ENCODE measurements around the gene EHF.

Gene EHF

DNA sequence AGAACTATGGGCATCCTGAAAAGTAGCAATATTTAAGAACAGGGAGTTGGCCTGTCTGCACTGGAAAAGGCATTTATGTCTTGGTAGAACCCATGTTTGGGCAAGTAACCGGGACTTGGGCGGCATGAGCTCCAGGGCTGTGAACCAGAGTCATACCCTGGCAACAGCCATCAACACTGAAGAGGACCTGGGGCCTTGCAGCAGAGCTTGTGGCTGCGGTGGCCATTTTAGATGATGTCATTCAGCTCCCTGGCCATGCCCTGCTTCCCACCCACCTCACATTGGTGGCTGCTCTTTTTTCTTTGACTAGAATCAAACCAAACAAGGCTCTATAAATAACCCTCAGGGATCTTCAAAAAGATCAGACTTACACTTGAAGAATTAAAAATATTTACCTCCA is 26.6 kb downstream of the EHF start (continued):
- TF ChIP-seq, protein P1, sequence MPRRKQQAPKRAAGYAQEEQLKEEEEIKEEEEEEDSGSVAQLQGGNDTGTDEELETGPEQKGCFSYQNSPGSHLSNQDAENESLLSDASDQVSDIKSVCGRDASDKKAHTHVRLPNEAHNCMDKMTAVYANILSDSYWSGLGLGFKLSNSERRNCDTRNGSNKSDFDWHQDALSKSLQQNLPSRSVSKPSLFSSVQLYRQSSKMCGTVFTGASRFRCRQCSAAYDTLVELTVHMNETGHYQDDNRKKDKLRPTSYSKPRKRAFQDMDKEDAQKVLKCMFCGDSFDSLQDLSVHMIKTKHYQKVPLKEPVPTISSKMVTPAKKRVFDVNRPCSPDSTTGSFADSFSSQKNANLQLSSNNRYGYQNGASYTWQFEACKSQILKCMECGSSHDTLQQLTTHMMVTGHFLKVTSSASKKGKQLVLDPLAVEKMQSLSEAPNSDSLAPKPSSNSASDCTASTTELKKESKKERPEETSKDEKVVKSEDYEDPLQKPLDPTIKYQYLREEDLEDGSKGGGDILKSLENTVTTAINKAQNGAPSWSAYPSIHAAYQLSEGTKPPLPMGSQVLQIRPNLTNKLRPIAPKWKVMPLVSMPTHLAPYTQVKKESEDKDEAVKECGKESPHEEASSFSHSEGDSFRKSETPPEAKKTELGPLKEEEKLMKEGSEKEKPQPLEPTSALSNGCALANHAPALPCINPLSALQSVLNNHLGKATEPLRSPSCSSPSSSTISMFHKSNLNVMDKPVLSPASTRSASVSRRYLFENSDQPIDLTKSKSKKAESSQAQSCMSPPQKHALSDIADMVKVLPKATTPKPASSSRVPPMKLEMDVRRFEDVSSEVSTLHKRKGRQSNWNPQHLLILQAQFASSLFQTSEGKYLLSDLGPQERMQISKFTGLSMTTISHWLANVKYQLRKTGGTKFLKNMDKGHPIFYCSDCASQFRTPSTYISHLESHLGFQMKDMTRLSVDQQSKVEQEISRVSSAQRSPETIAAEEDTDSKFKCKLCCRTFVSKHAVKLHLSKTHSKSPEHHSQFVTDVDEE (CRISPR knock-in tag; IDR thresholded peaks at IDR 0.05): no peak
- TF ChIP-seq TCF4 (CRISPR knock-in tag; IDR thresholded peaks at IDR 0.05; ENCODE audit: borderline replicate concordance) (no peak), ESRRG (CRISPR knock-in tag; IDR thresholded peaks at IDR 0.05) (no peak)
- TF ChIP-seq, protein P2, sequence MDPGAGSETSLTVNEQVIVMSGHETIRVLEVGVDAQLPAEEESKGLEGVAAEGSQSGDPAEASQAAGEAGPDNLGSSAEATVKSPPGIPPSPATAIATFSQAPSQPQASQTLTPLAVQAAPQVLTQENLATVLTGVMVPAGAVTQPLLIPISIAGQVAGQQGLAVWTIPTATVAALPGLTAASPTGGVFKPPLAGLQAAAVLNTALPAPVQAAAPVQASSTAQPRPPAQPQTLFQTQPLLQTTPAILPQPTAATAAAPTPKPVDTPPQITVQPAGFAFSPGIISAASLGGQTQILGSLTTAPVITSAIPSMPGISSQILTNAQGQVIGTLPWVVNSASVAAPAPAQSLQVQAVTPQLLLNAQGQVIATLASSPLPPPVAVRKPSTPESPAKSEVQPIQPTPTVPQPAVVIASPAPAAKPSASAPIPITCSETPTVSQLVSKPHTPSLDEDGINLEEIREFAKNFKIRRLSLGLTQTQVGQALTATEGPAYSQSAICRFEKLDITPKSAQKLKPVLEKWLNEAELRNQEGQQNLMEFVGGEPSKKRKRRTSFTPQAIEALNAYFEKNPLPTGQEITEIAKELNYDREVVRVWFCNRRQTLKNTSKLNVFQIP (CRISPR knock-in tag; IDR thresholded peaks at IDR 0.05; ENCODE audit: borderline replicate concordance, low read depth): no peak

DNA sequence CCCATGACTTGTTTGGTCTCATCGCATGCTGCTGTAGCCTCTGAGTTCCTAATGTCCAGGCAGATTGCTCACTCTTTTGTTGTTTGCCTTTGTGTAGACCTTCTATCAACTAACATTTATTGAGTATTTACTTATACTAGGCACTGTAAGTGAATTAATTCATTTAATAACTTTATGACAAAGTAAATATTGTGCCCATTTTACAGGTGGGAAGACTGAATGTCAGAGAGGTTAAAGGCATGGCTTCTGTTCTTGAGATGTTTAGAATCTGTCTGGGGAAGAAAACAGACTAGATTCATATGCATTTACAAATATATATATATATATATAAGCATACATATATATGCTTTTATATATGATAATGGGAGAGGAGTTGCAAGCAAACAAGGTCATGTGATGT is 27.1 kb downstream of the EHF start:
- TF ChIP-seq CSDC2 (CRISPR knock-in tag; IDR thresholded peaks at IDR 0.05): no peak
- no peak for TF ChIP-seq BACH2 (CRISPR knock-in tag; IDR thresholded peaks at IDR 0.05; ENCODE audit: borderline replicate concordance)
- TF ChIP-seq, protein P3, sequence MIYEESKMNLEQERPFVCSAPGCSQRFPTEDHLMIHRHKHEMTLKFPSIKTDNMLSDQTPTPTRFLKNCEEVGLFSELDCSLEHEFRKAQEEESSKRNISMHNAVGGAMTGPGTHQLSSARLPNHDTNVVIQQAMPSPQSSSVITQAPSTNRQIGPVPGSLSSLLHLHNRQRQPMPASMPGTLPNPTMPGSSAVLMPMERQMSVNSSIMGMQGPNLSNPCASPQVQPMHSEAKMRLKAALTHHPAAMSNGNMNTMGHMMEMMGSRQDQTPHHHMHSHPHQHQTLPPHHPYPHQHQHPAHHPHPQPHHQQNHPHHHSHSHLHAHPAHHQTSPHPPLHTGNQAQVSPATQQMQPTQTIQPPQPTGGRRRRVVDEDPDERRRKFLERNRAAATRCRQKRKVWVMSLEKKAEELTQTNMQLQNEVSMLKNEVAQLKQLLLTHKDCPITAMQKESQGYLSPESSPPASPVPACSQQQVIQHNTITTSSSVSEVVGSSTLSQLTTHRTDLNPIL (CRISPR knock-in tag; IDR thresholded peaks at IDR 0.05; ENCODE audit: low read depth): no peak
- no peak for TF ChIP-seq ESRRG (CRISPR knock-in tag; IDR thresholded peaks at IDR 0.05)
- TF ChIP-seq PPARA (CRISPR knock-in tag; IDR thresholded peaks at IDR 0.05; ENCODE audit: borderline replicate concordance): no peak
- TF ChIP-seq, protein P4, sequence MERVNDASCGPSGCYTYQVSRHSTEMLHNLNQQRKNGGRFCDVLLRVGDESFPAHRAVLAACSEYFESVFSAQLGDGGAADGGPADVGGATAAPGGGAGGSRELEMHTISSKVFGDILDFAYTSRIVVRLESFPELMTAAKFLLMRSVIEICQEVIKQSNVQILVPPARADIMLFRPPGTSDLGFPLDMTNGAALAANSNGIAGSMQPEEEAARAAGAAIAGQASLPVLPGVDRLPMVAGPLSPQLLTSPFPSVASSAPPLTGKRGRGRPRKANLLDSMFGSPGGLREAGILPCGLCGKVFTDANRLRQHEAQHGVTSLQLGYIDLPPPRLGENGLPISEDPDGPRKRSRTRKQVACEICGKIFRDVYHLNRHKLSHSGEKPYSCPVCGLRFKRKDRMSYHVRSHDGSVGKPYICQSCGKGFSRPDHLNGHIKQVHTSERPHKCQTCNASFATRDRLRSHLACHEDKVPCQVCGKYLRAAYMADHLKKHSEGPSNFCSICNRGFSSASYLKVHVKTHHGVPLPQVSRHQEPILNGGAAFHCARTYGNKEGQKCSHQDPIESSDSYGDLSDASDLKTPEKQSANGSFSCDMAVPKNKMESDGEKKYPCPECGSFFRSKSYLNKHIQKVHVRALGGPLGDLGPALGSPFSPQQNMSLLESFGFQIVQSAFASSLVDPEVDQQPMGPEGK (CRISPR knock-in tag; IDR thresholded peaks at IDR 0.05; ENCODE audit: borderline replicate concordance): no peak
- TF ChIP-seq, protein P1 (CRISPR knock-in tag; IDR thresholded peaks at IDR 0.05): no peak
- TF ChIP-seq ZC3H10 (CRISPR knock-in tag; IDR thresholded peaks at IDR 0.05): no peak
- no peak for ATAC-seq

DNA sequence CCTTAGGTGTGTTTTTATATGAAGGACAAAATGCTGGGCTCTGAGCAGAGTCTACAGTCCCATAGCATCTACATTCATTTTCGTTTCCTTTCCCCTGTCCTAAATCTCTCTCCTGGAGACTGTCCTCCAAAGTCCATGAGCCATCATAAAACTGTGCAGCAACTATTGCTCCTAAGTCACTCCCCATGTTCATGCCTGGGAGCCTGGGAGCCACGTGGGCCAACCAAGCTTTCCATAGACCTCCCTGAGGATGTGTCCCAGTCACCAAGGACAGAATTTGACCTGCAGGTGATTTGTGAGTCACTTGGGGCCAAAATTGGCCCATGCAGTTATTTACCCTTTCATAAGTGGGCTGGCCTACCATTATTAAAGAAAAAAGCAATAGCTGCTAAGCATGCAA is 28.7 kb downstream of the EHF start:
- TF ChIP-seq OSR1 (CRISPR knock-in tag; IDR thresholded peaks at IDR 0.05) (no peak), ESRRG (CRISPR knock-in tag; IDR thresholded peaks at IDR 0.05) (no peak), ZFP3 (CRISPR knock-in tag; IDR thresholded peaks at IDR 0.05) (no peak), ZNF8 (CRISPR knock-in tag; IDR thresholded peaks at IDR 0.05) (no peak), ISL1 (CRISPR knock-in tag; IDR thresholded peaks at IDR 0.05) (no peak), GLIS3 (CRISPR knock-in tag; IDR thresholded peaks at IDR 0.05) (no peak), TCF4 (CRISPR knock-in tag; IDR thresholded peaks at IDR 0.05; ENCODE audit: borderline replicate concordance) (no peak), PPARA (CRISPR knock-in tag; IDR thresholded peaks at IDR 0.05; ENCODE audit: borderline replicate concordance) (no peak), CSDC2 (CRISPR knock-in tag; IDR thresholded peaks at IDR 0.05) (no peak), RARB (CRISPR knock-in tag; IDR thresholded peaks at IDR 0.05) (no peak), ZNF565 (CRISPR knock-in tag; conservative IDR thresholded peaks at IDR 0.05; ENCODE audit: low read depth) (no peak), TOX (CRISPR knock-in tag; IDR thresholded peaks at IDR 0.05; ENCODE audit: borderline replicate concordance) (no peak)
- TF ChIP-seq, protein P4 (CRISPR knock-in tag; IDR thresholded peaks at IDR 0.05; ENCODE audit: borderline replicate concordance): no peak
- TF ChIP-seq, protein P2 (CRISPR knock-in tag; IDR thresholded peaks at IDR 0.05; ENCODE audit: borderline replicate concordance, low read depth): no peak
- ATAC-seq: no peak
